ENCODE data around the gene USH1G.
"Not testable (repeated sequence)": the region's sequence is repeated elsewhere in the genome, so short reads cannot be mapped to it uniquely, and the experiment has no call there.

The USH1G gene

DNA sequence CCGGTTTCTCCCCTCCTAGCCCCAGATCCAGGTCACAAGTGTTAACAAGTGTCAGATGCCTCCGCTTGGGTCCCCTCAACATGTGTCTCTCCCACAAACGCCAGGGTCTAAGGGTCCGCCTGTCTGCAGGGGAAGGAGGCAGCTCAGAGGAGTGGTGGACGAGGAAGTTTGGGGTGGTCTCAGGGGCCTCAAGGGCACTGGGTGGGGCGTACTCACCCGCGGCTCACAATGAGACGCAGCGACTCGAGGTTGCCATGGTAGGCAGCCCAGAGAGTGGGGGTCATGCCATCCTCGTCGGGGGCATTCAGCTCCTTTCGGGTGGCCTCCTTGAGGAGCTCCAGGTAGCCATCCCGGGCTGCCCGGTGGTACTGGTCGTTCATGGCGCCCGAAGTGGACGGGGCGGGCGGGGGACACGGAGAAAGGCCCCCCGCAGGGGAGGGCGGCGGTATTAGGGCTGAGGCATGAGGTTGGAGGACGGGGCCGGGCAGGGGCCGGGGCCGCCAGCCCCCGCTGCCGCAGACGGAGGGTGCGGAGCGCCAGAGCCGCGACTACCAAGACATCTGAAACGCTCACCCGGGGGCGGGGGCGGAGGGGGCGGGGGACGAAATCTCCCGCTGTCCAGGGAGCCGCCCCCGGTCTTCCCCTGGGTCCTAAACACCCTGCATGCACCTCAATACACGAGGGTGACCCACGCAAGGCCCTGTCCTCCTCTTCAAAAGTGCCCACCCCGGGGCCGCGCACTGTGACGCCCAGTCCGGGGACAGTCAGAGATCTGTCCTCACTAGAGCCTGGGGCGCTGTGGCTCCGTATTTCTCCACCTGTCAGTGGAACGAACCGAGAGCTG, at the start of gene USH1G:
Gene USH1G (minus strand): TSS at position 562 of the 844 bp plus-strand sequence. CDS start 182 bp downstream, at position 380.
- H3K27ac Mint-ChIP-seq: no peak within 1 kb of the TSS
- peaks cover 31% of the 10 kb centered on the region for H3K4me1 Mint-ChIP-seq
- H3K4me3 Mint-ChIP-seq: peak within 1 kb of the TSS; percentile 72
- peak; percentile 51 for DNase-seq
- H3K9me3 Mint-ChIP-seq: no peaks in the 10 kb centered on the region
- peaks cover 75% of the 10 kb centered on the region for H3K27me3 Mint-ChIP-seq (ENCODE audit: low read depth, poor library complexity)
- TF ChIP-seq, protein P1, sequence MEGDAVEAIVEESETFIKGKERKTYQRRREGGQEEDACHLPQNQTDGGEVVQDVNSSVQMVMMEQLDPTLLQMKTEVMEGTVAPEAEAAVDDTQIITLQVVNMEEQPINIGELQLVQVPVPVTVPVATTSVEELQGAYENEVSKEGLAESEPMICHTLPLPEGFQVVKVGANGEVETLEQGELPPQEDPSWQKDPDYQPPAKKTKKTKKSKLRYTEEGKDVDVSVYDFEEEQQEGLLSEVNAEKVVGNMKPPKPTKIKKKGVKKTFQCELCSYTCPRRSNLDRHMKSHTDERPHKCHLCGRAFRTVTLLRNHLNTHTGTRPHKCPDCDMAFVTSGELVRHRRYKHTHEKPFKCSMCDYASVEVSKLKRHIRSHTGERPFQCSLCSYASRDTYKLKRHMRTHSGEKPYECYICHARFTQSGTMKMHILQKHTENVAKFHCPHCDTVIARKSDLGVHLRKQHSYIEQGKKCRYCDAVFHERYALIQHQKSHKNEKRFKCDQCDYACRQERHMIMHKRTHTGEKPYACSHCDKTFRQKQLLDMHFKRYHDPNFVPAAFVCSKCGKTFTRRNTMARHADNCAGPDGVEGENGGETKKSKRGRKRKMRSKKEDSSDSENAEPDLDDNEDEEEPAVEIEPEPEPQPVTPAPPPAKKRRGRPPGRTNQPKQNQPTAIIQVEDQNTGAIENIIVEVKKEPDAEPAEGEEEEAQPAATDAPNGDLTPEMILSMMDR (IDR thresholded peaks at IDR 0.05): no peak
- no peaks in the 10 kb centered on the region for H3K36me3 Mint-ChIP-seq (ENCODE audit: low read depth)

DNA sequence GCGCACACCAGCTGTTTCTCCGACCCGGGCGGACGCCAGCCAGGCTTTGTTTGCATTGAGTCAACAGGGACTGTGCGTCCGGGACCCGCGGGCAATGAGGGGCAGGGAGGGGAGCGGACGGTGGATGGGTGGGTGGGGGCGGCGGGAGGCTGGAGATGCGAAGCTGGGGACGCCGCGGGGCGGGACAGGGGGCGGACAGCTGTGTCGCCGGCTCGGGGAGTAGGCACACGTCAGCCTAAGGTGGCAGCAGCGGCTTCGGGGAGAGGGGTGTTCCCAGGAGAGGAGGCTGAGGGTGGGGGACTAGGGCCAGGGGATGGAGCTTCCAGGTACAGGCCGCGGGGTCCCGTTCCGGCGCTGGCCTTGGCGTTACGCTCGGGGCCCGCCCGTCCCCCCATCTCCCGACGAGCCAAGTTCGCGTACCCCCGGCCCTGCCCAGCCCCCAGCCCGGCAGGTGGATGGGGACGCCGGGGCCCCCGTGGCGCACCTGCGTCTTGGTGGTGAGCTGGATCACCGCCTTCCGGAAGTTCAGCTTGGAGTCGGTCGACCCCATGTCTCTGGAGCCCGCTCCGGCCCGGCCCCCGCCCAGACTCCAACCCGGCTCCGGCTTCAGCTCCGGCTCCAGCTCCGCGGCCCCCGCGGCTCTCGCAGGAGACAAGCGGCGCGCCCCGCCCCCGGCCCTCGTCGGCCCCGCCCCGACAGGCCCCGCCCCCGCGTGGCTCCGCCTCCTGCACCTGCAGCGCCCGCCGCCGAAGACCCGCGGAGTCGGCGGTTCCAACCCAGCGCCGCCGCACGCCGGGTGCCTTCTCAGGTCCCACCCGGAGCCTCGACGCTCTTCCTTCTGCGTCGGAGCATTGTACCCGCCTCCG, 49.3 kb upstream of the USH1G start, which contains the start of gene HID1:
Gene HID1 (minus strand): TSS at position 653 of the 866 bp plus-strand sequence. CDS start 103 bp downstream, at position 550.
- Mint-ChIP-seq H3K27ac (no peak within 1 kb of the TSS), H3K9me3 (no peaks in the 10 kb centered on the region), H3K36me3 (ENCODE audit: low read depth) (no peaks in the 10 kb centered on the region), H3K4me1 (peaks cover 6% of the 10 kb centered on the region), H3K4me3 (peak within 1 kb of the TSS; percentile 84), H3K27me3 (ENCODE audit: low read depth, poor library complexity) (peaks cover 85% of the 10 kb centered on the region)
- TF ChIP-seq, protein P1 (IDR thresholded peaks at IDR 0.05): no peak
- DNase-seq: peak; percentile 89

DNA sequence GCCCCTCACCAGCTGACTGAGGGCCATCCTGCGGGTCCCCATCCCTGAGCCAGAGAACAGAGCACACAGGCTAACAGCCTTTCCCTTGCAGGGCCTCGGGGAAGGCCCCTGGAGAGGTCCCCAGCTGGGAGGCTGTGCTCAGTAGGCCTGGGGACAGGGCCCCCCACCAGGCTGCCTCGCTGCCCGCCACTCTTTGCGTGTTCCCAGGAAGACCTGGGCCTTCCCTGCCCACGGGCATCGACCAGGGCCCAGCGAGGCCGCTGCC, 48.7 kb upstream of the USH1G start:
- Mint-ChIP-seq H3K27me3 (ENCODE audit: low read depth, poor library complexity) (peaks cover 83% of the 10 kb centered on the region), H3K36me3 (ENCODE audit: low read depth) (no peaks in the 10 kb centered on the region), H3K4me1 (peaks cover 6% of the 10 kb centered on the region), H3K9me3 (no peaks in the 10 kb centered on the region), H3K27ac (no peak overlapping the region), H3K4me3 (peak overlapping the region; percentile 69)
- DNase-seq: no peak
- TF ChIP-seq, protein P1 (IDR thresholded peaks at IDR 0.05): no peak

DNA sequence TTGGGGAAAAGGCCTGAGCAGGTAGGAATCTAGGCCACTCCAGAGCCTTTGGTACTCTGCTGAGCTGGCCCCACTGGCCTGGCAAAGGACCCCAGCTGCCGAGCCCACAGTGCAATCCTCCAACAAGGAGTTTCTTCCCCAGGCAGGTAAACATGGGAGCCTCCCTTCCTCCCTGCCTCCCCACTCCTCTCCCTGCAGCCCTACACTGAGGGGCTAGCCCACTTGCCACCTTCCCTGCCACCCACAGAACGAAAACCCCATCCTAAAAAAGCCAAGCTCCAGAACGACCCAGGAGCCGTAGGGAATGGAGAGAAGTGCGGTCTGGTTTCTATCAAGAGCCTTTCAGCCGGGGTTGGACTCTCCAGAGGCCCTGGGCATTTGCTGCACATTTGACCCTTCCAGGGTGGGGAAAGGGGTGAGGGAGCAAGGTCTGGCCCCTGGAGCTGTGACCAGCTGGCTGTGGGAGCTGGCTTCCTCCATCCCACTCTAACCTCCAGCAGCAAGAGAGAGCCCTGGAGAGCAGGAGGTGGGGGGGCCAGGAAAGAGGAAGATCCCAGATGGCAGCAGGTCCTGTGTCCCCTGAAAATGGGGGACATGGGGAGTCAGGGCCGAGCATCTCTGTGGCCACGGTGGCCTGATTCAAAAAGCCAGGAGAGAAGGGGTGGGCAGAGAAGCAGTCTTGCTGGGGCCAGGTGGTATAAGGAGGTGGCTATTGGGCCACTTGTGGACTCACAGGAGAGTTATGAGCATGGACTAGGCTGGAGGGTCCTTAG, 48.2 kb upstream of the USH1G start:
- no peak for DNase-seq
- Mint-ChIP-seq H3K9me3 (no peaks in the 10 kb centered on the region), H3K27ac (no peak overlapping the region), H3K27me3 (ENCODE audit: low read depth, poor library complexity) (peaks cover 83% of the 10 kb centered on the region), H3K4me1 (peaks cover 6% of the 10 kb centered on the region), H3K36me3 (ENCODE audit: low read depth) (no peaks in the 10 kb centered on the region), H3K4me3 (peak overlapping the region; percentile 69)
- TF ChIP-seq, protein P1 (IDR thresholded peaks at IDR 0.05): no peak

DNA sequence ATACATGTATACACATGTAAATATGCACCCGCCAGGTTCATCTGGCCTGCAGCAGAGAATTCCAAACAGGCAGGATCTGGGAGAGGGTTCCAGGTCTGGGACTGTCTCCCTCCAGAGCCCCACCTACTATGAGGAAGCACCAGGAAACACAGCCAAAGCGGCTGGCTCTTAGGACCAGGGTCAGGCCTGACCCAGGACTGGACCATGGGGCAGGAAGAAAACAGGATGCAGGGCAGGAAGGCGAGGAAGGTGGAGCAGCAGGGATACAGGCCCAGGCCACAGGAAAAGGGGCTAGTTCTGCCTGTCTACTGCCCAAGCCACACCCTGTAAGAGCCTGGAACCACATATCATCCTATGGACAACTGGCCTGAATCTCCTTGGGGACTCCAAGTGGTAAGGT, 47.3 kb upstream of the USH1G start:
- Mint-ChIP-seq H3K4me1 (peaks cover 6% of the 10 kb centered on the region), H3K9me3 (no peaks in the 10 kb centered on the region), H3K27ac (no peak overlapping the region), H3K36me3 (ENCODE audit: low read depth) (no peaks in the 10 kb centered on the region), H3K27me3 (ENCODE audit: low read depth, poor library complexity) (peaks cover 78% of the 10 kb centered on the region), H3K4me3 (peak overlapping the region; percentile 60)
- TF ChIP-seq, protein P1 (IDR thresholded peaks at IDR 0.05): no peak
- no peak for DNase-seq

DNA sequence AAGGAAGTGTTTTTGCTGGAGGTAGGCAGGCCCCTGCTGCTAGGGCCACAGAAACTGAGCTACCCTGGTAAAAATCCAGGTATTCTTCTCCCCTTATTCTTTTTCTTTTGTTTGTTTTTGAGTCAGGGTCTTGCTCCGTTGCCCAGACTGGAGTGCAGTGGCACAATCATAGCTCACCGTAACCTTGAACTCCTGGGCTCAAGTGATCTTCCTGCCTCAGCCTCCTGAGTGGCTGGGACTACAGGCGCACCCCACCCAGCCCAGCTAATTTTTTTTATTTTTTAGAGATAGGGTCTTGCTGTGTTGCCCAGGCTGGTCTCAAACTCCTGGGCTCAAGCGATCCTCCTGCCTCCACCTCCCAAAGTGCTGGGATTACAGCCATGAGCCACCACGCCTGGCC, 46.4 kb upstream of the USH1G start:
- not testable (repeated sequence) for H3K36me3 Mint-ChIP-seq (ENCODE audit: low read depth); H3K4me1 Mint-ChIP-seq; DNase-seq; H3K4me3 Mint-ChIP-seq; H3K27ac Mint-ChIP-seq; H3K9me3 Mint-ChIP-seq
- H3K27me3 Mint-ChIP-seq (ENCODE audit: low read depth, poor library complexity): peaks cover 75% of the 10 kb centered on the region
